OCI-LY3 (cell line): ENCODE data around the gene FTO.

Experiments
- H2AFZ ChIP-seq: fragments of 200-600, 300-600 bp; shearing (Covaris generic); 2 replicates; pipeline ENCODE4 v1.6.0; 2014; ENCODE audit warnings: antibody characterized with exemption, low read depth, low read length
- H3K27ac ChIP-seq: fragments of 200-600, 300-600 bp; sonication (generic); 2 replicates; pipeline ENCODE4 v1.5.1; 2014; ENCODE audit warnings: mild to moderate bottlenecking, low read length, moderate library complexity, mixed read lengths
- H3K27me3 ChIP-seq: fragments of 200-600, 300-600 bp; sonication (generic); 2 replicates; pipeline ENCODE4 v1.6.1; 2014; ENCODE audit warnings: low read depth, low read length, mixed read lengths
- H3K36me3 ChIP-seq: fragments of 200-600, 300-600 bp; sonication (generic); replicated peaks from 2 replicates; pipeline ENCODE3; 2014; ENCODE audit warnings: low read depth, low read length, mixed read lengths
- H3K4me1 ChIP-seq: fragments of 300-600, 200-600 bp; sonication (generic); 2 replicates; pipeline ENCODE4 v1.6.1; 2014; ENCODE audit warnings: low read length, mixed read lengths
- H3K4me2 ChIP-seq: fragments of 200-600, 300-600 bp; sonication (generic); 2 replicates; pipeline ENCODE4 v1.6.1; 2014; ENCODE audit warnings: low read length, mixed read lengths
- H3K4me3 ChIP-seq: fragments of 300-600, 200-600 bp; sonication (generic); 2 replicates; pipeline ENCODE4 v1.5.1; 2014; ENCODE audit warnings: antibody characterized with exemption, mild to moderate bottlenecking, low read length, moderate library complexity
- H3K79me2 ChIP-seq: fragments of 300-600, 200-600 bp; shearing (Covaris generic); 2 replicates; pipeline ENCODE4 v1.6.1; 2014; ENCODE audit warnings: mild to moderate bottlenecking, low read length, mixed read lengths
- H3K9ac ChIP-seq: fragments of 300-600, 200-600 bp; shearing (Covaris generic); 2 replicates; pipeline ENCODE4 v1.6.0; 2014; ENCODE audit warnings: mild to moderate bottlenecking, low read length, moderate library complexity
- H3K9me3 ChIP-seq: fragments of 200-600, 300-600 bp; shearing (Covaris generic); 2 replicates; pipeline ENCODE4 v1.6.1; 2014; ENCODE audit warnings: low read length, mixed read lengths; ENCODE audit not compliant: insufficient read depth
- H4K20me1 ChIP-seq: fragments of 200-600, 300-600 bp; sonication (generic); 2 replicates; pipeline ENCODE4 v1.6.1; 2016; ENCODE audit warnings: low read length, mixed read lengths; ENCODE audit not compliant: insufficient read depth
- CTCF ChIP-seq: fragments of 200-600, 300-600 bp; sonication (generic); IDR thresholded peaks from 2 replicates; pipeline ENCODE4 v1.5.1; 2014; ENCODE audit warnings: antibody characterized with exemption, low read length, low read depth
- EZH2phosphoT487 ChIP-seq: fragments of 200-600 bp; shearing (Covaris generic); IDR thresholded peaks from 2 replicates; pipeline ENCODE4 v1.6.1; 2018; ENCODE audit warnings: antibody characterized with exemption, mixed run types, low read depth

Gene FTO

DNA sequence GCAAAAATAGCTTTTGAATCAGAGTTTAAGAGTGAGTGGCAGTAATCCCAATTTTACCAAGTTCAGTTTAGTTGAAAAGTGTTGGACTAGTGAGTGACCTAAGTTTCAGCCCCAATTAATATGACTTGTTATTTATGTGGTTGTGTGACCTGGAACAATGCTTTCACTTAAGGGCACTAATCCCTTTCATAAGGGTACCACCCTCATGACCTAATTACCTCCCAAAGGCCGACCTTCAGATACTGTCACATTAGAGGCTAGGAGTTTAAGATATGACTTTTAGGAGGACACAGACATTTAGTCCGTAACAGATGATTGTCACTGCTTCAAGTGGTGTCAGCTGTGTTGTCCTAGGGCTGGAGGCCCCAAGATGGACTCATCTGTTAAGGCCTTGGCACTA is 392.7 kb downstream of the FTO start:
- no peak overlapping the region for H3K27ac ChIP-seq
- H2AFZ ChIP-seq, result no peak overlapping the region
- no peak overlapping the region for H3K4me2 ChIP-seq
- no peaks in the 10 kb centered on the region for H3K79me2 ChIP-seq
- TF ChIP-seq EZH2phosphoT487 (no peak), CTCF (no peak)
- H3K36me3 ChIP-seq, result no peaks in the 10 kb centered on the region
- H3K4me1 ChIP-seq, result no peaks in the 10 kb centered on the region
- no peak overlapping the region for H3K4me3 ChIP-seq
- no peaks in the 10 kb centered on the region for H3K27me3 ChIP-seq
- no peak overlapping the region for H3K9ac ChIP-seq
- H3K9me3 ChIP-seq, result no peaks in the 10 kb centered on the region
- no peaks in the 10 kb centered on the region for H4K20me1 ChIP-seq

DNA sequence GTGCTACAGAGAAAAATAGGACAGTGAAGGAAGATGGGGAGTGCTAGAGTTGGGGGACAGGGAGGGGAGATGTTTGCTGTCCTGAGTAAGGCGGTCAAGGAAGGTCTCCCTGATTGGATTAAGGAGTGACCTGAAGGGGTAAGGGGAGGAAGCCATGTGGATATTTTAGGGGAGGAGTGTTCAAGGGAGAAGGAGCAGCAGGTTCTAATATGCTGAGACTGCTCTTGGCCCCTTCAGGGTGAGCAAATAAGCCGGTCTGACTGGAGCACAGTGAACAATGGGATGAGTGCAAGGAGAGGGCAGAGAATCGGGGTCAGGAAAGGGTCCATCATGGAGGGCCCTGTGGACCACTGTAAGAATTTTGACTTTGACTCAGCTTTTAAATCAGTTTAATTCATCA is 393.8 kb downstream of the FTO start:
- no peak overlapping the region for H2AFZ ChIP-seq
- H3K4me3 ChIP-seq, result no peak overlapping the region
- H3K27ac ChIP-seq, result no peak overlapping the region
- H3K9me3 ChIP-seq, result no peaks in the 10 kb centered on the region
- TF ChIP-seq CTCF (no peak), EZH2phosphoT487 (no peak)
- H3K79me2 ChIP-seq, result no peaks in the 10 kb centered on the region
- no peaks in the 10 kb centered on the region for H3K27me3 ChIP-seq
- H4K20me1 ChIP-seq, result no peaks in the 10 kb centered on the region
- no peak overlapping the region for H3K9ac ChIP-seq
- no peaks in the 10 kb centered on the region for H3K36me3 ChIP-seq
- no peak overlapping the region for H3K4me2 ChIP-seq
- H3K4me1 ChIP-seq, result no peaks in the 10 kb centered on the region

- Histone ChIP-seq H2AFZ (no peak overlapping the region), H3K4me1 (no peaks in the 10 kb centered on the region), H3K27me3 (no peaks in the 10 kb centered on the region), H3K9me3 (no peaks in the 10 kb centered on the region), H3K27ac (no peak overlapping the region), H3K36me3 (no peaks in the 10 kb centered on the region), H3K4me3 (no peak overlapping the region), H3K79me2 (no peaks in the 10 kb centered on the region), H4K20me1 (no peaks in the 10 kb centered on the region), H3K4me2 (no peak overlapping the region), H3K9ac (no peak overlapping the region)
- TF ChIP-seq EZH2phosphoT487 (no peak), CTCF (no peak)
Measured at GRCh38 chr16:54098247-54098646, 394.3 kb downstream of the FTO start.

DNA sequence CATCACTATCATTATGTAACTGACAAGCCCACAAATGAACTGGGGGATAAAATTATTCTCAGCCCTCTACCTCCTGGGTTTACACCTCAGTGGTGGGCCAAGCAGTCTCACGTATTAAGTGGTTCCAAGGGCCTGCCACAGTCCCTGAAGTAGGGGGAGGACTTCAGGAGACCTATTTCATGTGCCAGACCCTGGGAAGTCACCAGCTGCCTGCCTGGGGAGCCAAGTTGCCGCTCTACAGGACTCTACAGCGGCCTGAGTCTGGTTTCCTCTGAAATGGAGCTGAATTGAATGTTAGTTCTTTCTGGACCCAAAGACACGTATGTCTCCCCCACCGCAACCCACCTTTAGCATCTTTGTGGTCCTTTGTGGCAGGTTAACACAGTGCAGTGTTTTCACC is 395.7 kb downstream of the FTO start:
- Histone ChIP-seq H4K20me1 (no peaks in the 10 kb centered on the region), H3K4me3 (no peak overlapping the region), H3K9me3 (no peaks in the 10 kb centered on the region), H3K4me2 (no peak overlapping the region), H3K9ac (no peak overlapping the region), H3K27me3 (no peaks in the 10 kb centered on the region), H3K36me3 (no peaks in the 10 kb centered on the region), H3K79me2 (no peaks in the 10 kb centered on the region), H3K27ac (no peak overlapping the region), H3K4me1 (no peaks in the 10 kb centered on the region), H2AFZ (no peak overlapping the region)
- TF ChIP-seq CTCF, result no peak
- no peak for TF ChIP-seq EZH2phosphoT487
